ENCODE results near the gene CHODL.
A peak's percentile ranks its signal among the peaks of the same experiment; 100 is the strongest.

CHODL gene, protein sequence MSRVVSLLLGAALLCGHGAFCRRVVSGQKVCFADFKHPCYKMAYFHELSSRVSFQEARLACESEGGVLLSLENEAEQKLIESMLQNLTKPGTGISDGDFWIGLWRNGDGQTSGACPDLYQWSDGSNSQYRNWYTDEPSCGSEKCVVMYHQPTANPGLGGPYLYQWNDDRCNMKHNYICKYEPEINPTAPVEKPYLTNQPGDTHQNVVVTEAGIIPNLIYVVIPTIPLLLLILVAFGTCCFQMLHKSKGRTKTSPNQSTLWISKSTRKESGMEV

DNA sequence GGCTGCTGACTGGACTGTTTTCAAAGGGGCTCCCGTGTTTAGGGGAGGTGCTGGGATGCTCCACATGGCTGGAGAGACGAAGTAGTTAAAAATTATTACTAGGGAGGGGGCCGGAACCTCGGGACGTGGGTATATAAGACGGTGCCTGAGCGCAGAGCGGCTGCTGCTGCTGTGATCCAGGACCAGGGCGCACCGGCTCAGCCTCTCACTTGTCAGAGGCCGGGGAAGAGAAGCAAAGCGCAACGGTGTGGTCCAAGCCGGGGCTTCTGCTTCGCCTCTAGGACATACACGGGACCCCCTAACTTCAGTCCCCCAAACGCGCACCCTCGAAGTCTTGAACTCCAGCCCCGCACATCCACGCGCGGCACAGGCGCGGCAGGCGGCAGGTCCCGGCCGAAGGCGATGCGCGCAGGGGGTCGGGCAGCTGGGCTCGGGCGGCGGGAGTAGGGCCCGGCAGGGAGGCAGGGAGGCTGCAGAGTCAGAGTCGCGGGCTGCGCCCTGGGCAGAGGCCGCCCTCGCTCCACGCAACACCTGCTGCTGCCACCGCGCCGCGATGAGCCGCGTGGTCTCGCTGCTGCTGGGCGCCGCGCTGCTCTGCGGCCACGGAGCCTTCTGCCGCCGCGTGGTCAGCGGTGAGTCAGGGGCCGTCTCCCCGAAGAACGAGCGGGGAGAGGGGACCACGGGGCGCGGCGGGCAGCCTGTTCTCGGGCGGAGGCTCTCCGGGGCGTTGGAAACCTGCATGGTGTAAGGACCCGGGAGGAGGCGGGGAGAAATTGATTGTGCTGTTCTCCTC lies at the start of gene CHODL:
TSS of gene CHODL (plus strand) at position 163 of the 793 bp plus-strand sequence. CDS start at position 554, 391 bp downstream.
- DNase-seq, result no peak

DNA sequence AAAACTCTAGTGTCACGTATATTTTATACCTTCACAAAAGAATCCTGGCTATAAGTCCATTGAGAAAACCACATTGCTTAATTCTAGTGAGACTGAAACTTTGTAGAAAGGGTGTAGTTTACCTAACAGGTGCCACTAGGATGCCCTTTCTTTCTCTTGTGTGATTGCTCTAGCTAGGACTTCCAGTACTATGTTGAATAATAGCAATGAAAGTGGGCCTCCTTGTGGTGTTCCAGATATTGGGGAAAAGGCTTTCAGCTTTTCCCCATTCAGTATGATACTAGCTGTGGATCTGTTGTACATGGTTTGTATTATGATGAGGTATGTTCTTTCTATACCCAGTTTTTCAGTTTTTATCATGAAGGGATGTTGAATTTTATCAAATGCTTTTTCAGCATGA lies 39.7 kb upstream of the CHODL start:
- DNase-seq, result no peak

DNA sequence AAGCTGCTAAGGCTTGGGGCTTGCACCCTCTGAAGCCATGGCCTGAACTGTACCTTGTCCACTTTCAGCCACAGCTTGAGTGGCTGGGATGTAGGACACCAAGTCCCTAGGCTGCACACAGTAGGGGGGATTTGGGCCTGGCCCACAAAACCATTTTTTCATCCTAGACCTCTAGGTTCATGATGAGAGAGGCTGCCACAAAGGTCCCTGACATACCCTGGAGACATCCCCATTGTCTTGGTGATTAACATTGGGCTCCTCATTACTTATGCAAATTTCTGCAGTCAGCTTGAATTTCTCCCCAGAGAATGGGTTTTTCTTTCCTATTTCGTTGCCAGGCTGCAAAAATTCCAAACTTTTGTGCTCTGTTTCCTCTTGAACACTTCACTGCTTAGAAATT lies 26.3 kb upstream of the CHODL start:
- no peak for DNase-seq

DNA sequence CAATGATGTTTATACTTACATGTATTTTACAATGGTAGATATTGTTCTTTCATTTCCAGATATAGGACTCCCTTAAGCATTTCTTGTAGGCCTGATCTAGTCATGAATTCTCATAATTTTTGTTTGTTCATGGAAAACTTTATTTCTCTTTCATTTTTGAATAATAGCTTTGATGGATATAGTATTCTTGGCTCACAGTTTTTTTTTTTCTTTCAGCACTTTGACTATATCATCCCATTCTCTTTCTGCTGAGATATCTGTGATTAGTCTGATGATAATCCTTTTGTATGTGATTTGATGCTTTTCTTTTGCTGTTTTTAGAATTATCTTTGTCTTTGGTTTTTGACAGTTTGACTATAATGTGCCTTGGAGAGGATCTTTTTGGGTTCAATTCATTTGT lies 24.1 kb upstream of the CHODL start:
- DNase-seq, result no peak

DNA sequence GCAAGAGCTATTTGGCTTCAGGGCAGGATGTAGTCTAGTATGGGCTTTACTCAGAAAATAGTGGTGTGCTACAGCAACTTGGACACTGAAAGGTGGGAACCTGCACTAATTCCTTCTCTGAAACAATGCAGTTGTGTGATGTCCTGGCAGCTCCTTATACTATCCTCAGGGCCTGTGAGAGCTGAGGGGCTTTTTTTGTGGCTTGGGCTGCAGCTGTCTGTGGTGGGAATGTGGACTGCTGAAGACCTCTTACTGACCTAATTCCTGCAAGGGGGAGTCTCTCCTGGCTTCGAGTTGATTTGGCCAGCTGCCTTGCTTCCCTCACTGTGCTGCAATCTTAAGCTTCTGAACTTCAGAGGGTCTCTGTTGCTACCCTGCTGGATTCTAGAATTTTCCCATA lies 22.3 kb upstream of the CHODL start:
- DNase-seq, result no peak

DNA sequence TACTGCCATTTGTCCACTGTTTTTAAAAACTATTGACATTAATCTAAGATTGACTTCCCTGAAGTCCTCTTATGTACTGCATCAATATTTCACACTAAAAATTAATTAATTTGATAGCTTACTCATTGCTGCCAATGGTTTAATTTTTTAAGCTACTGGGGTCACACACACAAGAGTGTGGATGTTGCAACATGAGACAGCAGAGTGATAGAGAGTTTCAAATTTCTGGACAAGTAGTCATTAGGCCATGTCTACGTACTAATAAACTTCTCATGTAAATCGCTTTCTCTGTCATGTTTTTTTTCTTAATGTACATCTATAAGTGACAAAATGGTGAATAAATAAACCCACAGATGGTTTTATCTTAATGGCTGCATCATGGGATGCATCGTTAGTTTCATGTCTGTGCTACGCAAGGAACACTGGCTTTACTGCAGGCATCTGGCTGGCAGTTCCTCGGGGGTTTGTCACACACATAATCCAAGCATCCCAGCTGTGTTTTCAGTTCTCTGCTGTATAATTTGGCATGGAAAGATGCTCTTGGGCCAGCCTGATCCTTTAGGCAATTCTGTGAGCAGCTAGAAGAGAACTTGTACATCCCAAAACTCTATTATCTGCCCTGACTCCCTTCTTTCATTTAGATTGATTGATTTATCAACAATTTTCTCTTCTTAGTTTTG lies 16.4 kb upstream of the CHODL start:
- peak; percentile 74 for DNase-seq

DNA sequence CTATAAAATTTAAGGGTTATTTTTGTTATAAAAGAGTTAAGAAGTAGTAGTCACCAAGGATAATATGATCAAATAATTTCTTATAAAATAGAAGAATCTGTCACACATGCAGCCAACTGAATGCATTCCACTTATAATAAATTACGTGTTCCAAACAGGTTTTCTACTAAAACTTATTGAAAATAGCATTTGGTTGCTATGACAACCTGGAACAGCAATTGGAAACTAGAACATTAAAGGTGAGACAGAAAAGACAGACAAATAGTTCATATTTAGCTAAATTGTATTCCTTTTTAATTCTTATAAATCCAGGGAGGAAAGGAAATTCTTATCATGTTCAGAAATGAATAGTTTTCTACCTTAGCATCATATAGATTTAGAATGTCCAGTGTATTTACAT lies 9.1 kb upstream of the CHODL start:
- DNase-seq, result no peak

DNA sequence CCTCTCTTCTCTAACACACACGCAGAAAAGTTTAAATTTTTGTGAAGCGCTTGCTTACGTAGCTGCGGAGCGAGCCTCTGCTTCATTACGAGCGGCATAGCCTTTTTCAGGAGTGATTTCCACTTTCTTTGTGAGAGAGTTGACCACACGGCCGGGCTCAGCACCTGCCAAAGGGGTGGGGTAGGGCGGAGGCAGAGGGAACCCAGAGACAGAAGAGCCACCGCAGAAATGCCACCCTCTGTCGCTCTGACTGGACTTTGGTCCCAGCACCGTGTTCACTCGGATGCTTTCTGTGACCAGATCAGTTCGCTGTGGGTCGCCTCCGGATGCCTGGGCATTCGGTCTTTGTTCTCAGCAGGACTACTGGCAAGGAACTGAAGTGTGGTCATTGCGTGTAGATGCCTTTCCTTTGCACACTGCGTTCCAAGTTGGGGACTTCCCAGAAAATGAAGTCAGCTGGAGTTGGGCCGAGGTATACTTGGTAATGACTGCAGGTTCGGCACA lies 883 bp downstream of the CHODL start:
- DNase-seq, result no peak

DNA sequence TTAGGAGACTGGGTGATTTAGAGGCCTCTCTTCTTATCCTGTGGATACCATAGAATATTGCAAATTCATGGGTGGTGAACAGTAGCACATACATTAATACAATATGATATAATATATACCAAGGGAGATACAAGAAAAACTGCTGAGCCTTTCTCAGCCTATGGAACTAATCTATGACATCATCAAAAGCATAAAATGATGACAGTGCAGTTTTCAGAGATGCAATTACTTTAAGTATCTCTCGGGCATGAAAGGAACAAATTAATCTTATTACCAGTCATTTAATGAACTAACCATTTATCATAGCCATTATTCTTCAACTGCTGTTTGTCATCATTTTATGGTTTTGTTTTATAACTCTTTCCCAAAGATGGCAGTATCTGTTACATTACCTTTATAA lies 3.5 kb downstream of the CHODL start:
- DNase-seq, result no peak

DNA sequence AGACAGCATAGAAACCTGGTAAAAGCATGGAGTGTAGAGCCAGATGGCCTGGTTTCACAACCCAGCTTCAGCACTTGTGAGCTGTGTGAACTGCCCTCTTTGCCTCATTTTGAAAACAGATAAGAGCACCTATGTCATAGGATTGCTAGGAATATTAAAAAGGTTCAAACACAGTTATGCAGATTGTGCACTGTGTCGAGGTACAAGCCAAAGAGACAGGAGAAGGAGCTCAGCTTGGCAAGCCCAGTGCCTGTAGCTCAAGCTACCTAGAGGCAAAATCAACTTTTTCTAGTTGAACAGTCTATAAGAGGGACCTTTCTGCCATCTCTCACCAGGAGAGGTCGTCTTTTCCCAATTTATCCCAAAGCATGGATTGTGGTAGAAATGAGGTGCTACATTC lies 5.0 kb downstream of the CHODL start:
- DNase-seq, result peak; percentile 76

DNA sequence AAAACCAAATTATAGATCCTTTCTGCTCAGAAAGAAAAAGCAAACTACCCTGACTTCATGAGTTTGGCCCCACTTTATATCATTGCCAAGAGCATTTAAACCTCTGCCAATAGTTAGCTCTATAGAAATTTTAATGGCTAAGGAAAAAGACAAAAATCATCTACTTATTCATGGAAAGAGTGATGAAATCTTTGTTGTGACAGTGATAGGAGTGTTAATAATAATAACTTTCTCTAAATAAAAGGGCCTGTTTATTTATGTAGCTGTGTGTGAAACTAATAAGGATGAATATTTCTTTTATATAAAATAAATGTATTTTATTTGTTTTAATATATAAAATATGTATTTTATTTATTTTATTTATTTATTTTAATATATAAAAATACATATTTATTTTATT lies 6.4 kb downstream of the CHODL start:
- no peak for DNase-seq

DNA sequence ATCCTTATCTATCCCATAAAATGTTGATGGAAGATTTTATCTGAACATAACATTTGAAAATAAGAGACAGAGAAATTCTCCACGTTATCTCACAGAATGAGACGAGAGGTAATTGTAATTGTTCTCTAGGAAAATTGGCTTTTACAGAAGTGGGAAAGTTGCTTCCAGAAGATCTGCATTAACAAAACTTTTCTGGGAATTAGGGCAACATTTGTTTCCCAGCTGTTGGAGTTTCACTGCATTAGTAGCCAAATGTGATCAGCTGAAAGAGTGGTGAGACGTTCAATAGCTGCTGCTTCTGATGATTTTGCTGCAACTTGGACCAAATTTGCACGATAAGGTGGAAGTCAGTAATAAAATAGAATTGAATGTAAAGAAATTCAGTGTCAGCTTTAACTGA lies 7.6 kb downstream of the CHODL start:
- DNase-seq, result no peak

DNA sequence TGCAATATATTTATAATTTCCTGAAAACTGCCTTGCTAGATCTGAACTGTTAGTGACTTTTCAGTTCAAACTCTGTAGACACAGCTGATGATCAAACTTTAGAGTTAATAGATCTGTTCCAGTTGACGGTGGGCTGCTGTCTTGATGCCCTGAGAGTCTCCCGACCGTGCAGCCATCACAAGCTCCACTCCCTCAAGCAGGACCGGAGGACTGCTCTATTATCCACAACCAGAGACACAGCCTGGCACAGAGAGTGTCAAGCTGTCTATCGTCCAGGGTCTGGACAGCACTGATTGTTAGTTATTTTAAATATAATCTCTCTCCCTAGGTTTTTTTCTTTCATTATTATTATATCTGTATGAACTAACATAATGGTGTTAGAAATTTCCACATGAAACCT lies 8.0 kb downstream of the CHODL start:
- DNase-seq, result no peak

DNA sequence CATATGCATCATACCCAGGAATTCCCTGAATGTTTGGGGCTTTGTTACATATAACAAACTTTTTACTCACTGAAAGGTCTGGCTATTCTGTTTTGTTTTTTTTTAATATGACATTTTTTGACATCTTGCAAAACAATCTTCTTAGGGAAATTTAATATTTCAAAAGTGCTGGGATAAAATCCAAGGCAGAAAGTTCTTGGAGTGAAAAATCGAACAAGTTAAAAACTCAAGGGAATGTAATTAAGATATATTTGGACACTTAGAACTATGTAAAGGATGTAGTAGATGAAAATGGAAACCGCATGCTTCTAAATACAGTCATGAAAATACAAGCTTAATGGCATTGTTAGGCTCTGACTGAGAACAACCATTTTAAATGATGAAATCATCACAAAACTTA lies 8.6 kb downstream of the CHODL start:
- no peak for DNase-seq

DNA sequence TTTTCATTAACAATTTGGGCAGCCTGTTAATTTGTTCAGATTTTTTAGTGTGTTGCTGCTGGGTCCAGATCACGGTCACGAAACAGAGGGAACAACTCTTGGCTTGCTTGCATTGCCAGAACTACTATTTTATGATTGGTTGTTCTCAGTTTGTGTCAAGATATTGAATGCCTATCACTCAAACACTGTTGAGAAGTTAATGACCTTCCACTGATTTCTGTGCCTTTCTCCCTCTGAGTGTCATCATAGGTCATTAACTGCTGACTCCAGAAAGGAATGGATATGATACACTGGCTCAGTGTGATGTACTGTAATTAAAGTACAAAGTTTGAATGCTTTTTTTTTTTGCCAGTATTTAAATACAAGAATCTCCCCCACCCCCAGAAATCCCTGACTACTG lies 9.2 kb downstream of the CHODL start:
- no peak for DNase-seq

DNA sequence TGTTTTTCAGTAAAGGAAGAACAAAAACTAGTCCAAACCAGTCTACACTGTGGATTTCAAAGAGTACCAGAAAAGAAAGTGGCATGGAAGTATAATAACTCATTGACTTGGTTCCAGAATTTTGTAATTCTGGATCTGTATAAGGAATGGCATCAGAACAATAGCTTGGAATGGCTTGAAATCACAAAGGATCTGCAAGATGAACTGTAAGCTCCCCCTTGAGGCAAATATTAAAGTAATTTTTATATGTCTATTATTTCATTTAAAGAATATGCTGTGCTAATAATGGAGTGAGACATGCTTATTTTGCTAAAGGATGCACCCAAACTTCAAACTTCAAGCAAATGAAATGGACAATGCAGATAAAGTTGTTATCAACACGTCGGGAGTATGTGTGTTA lies 21.3 kb downstream of the CHODL start:
- DNase-seq, result no peak

DNA sequence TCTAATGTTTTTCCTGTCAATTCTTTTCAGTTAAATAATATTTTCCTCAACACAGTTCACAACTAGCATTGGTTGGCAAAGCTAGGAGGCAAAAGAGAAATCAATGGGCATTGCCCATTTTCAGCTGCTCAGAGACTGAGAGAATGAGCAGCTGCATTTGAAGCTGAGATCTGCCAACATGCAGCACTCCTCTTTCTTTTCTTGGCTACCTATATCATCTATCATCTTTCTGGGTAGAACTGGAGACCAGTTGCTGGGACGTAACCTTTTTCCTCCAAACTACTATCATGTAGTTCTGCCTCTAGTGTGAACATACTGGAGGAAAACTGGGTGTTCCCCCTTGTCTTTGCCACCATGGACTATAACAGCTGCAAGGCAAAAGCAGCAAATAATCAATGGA lies 22.9 kb downstream of the CHODL start:
- no peak for DNase-seq

DNA sequence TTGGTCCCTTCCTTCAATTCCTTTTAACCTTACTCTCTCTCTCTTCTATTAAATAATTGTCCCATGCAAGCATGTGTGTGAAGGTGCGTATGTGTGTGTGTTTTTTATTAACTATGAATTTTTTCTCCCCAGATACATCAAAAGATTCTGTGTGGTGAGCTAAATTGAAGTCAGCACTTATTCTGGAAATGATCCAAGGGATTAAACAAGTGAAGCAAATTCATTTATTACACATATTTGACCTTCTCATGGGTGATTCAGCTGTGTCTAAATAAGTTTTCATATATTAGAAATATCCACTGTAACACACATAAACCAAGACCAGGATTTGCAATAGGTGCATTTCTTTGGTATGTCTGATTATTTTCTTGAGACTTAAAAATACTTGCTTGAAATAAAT lies 24.3 kb downstream of the CHODL start:
- DNase-seq, result no peak

DNA sequence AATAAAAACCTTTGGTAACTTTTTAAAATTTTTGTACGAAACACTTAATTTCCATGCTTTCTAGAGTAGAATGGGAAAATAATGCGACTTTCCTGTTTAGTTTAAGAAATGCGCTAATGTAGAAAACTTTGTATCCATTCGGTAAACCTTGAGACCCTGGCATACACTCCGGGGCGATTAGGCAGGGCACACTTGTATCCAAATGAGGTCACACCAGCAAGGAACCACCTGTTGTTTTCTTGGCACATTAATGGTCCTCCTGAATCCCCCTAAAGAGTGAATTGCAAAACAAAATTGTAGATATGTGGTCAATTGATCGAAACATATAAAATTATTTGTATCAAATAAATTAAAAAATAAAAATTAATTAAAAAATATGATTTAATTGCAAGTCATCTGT lies 25.2 kb downstream of the CHODL start:
- DNase-seq, result no peak

DNA sequence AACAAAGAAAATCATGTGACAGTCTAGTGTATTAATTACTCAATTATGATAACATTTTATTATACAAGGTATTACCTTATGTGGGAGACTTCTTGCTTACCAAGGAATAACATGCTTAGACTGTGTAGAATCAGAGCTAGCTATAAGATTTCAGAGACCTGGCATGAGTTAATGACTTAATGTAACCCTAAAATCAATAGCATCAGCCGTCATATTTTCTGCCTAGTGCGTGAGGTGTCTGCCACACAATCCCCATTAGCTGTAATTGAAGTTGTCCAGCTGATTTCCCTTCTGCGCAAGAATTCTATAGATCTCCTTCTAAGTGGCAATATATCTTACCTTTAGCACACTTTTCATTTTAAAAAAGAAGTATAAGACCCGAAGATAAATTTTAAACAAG lies 28.8 kb downstream of the CHODL start:
- no peak for DNase-seq

DNA sequence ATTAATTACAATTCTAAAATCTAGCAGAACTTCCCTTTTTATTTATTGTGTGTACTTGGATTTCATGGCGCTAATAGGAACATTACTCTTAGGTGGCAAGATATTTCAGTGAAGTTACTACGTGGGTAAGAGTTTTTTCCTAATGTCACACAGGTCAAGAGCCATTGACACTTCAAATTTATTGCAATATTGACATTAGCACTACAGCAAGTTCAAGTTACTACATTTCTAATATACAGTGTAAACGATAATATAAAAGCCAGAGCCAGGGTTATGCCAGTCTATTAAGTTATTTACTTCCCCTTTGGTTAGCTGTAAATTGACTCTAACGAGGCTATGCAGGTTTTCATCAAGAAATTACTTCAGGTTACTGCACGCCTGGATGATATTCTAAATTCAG lies 29.7 kb downstream of the CHODL start:
- DNase-seq, result no peak

DNA sequence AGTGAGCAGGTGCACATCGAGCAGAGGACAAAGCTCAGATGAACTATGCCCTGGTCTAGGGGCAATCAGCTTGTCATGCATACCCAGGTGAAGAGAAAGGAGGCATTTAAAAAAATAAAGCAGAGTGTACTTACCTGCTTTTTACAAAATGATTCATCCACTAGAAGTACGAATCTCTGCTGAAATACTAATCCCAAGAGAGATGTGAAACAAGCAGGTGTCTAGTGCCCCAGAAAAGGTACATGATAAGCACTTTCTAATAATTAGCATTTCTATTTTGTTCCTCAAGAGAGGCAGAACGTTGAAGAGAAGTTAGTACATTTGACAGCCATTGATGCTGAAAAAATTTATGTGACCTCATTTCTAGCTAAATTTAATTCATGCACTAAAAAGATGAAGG lies 31.1 kb downstream of the CHODL start:
- DNase-seq, result no peak

DNA sequence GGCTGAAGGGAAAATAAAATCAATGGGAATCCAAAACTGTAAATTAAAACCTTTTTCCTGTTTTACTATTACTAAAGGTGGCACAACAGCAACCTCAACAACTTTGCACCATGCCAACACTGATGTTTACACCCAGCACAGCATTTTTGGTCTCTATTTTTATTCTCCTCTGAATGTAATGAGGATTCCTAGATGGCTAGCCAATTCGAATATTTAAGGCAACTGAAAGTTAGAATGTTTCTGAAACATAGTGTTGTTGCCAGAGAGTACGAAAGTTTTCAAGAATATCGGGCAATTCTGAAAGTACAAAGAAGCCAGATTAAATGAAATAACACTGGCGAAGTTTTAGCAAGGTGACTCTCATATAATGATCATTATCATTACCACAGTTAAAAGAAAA lies 40.7 kb downstream of the CHODL start:
- DNase-seq, result no peak

DNA sequence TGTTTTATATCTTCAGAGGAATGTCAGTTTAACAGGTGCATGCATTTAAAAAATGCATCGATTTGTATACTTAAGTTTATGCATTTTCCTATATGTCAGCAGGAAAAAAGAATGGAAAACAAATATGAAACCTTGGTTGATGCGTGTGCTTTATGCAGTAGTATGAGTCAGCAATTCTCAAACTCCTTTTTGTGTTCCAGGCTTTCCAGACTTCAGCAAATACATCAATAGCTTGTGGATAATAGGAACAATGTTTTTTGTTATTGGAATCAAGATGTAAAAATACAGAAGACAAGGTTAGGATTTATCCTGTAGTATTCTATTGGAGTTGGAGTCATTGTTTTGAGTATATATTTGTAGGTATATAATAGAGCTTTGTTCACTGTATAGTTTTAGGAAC lies 45.2 kb downstream of the CHODL start:
- no peak for DNase-seq

Data from NCI-H524 treated with DMSO at 0.1 percent for 48 hours (cell line).